GM18507 (cell line): Measurements from ENCODE around the gene PLCB4.

Experiments used
- DNase-seq: peaks from one replicate; pipeline ENCODE4 v3.0.0; 2011; ENCODE audit warnings: low read depth; ENCODE audit not compliant: insufficient read length; ENCODE audit errors: extremely low spot score
- FAIRE-seq: peaks from 2 replicates; lab custom pipeline; 2011; peaks lifted over from hg19 to GRCh38; lab: Jason Lieb, UNC

Gene PLCB4

DNA sequence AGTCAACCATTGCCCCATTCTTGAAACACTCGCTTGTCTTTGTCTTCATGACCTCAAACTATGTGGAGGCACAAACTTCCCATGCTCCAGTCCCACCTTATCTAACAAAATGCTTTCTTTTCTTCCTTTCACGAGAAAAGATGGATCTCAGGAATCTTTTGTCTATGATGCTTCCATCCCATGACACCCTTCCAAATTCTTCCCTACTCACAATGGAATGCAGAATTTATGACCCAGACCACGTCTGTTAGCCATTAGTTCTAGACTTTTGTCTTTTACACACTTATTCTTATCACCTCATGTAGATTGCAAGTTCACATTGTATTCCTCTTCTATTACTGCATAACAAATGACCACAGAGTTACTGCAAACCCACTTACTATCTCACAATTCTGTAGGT lies 421.3 kb downstream of the PLCB4 start:
- DNase-seq (no peak), FAIRE-seq (no peak)

DNA sequence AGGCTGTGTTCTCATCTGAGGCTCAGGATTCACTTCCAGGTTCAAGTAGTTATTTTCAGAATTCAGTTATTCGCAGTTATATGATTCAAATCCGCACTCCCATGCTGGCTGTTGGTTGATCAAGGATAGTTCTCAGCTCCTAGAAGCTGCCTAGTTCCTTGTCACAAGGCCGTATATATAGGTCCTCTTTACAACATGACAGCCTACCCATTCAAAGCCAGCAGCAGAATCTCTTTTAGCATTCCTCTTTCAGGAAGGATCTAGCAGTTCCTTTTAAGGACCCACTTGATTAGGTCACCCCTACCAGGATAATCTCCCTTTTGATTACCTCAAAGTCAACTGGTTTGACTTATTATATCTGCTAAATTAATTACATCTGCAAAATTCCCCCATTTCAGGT lies 421.7 kb downstream of the PLCB4 start:
- DNase-seq (no peak), FAIRE-seq (no peak)

DNA sequence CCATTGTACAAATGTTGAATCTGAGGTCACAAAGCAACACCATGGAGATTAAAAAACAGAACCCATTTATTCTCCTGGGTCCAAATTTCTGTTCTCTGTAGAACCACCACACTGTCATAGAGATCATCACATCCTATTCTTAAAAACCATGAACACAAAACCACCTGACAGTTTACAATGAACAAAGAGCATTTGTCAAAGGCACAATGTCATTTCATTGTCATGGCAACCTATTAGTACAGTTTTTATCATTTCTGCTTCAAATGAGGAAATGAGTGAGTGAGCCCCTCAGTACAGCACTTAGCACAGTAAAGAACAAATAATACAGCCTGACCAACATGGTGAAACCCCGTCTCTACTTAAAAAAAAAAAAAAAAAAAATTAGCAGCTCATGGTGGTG lies 422.4 kb downstream of the PLCB4 start:
- no peak for DNase-seq
- FAIRE-seq: no peak

DNA sequence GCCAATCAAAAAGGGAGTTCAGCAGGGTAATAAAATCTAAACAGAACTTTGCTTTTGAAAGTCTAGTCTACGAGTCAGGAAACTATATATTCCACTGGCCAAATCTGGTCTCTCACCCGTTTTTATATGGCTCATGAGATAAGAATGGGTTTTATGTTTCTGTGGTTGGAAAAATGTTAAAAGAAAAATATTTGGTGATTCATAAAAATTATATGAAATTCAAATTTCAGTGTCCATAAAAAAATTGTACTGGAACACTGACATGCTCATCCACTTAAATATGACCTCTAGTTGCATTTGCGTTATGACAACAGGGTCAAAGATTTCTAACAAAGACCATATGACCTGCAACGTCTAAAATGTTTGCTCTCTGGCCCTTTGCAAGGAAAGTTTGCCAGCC lies 423.2 kb downstream of the PLCB4 start:
- FAIRE-seq: no peak
- DNase-seq: no peak

DNA sequence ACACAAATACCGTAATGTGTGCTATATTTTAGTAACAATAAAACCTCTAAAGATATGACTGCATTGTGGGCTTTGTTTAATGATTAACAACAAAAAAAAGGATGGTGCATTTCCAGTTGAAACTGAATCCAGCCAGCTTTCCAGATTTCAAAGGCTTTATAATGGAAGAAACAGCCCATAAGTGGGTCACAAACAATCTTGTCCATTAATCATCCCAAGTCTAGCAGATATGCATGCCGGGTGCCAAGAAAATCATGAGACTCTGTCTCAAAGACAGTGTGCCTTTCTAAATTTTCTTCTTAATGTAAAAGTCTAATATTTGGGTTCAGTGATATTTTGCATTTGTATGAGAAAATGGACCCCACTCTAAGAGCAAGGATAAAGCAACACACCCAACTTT lies 424.9 kb downstream of the PLCB4 start:
- DNase-seq: no peak

DNA sequence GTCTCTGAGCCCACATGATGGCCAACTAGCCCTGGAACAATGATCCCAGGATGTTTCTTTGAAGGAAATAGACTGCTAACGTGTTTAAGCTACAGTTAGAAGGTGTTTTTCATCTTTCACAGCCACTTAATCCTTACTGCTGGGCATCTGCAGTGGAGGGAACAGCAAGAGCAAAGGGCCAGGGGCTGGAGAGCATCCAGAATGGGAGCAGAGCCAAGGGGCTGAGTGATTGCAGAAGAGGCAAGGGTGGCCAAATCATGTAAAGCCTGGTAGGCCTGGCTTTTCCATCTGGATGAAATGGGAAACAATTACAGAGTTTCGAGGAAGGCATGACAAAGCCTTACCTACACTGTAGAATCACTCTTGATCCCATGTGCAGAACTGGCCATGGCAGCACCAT lies 426.8 kb downstream of the PLCB4 start:
- FAIRE-seq (no peak), DNase-seq (no peak)

More for the DNA sequence above, 424.9 kb downstream of the PLCB4 start:
- no peak for FAIRE-seq

DNA sequence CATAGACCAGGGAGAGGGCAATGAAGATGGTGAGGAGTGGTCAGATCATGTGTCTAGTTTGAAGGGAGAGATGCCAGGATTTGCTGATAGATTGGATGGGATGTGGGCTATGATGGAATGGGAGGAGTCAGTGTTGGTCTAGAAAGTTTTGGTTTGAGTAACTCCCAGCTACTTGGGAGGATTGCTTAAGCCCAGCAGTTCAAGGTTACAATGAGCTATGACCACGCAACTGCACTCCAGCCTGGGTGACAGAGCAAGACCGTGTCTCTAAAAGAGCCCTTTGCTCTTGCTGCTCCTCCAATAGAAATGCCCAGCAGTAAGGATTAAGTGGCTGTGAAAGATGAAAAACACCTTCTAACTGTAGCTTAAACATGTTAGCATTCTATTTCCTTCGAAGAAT lies 427.3 kb downstream of the PLCB4 start:
- FAIRE-seq: no peak

DNA sequence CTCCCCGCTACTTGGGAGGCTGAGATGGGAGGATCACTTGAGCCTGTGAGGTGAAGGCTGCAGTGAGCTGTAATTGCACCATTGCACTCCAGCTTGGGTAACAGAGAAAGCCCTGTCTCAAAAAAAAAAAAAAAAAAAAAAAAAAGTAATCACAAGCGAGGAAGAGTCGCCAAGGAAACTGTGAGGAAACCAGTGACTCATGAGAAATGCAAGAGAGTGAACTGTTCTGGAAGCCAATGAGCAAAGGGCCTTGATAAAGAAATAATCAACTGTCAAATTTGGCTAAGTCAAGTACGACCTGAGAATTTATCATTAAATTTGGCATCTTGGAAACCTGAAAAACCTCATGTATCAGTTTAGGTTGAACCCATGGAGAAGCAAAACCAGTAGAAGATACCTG lies 429.4 kb downstream of the PLCB4 start:
- no peak for FAIRE-seq
- no peak for DNase-seq

More for the DNA sequence above, 427.3 kb downstream of the PLCB4 start:
- DNase-seq: no peak

DNA sequence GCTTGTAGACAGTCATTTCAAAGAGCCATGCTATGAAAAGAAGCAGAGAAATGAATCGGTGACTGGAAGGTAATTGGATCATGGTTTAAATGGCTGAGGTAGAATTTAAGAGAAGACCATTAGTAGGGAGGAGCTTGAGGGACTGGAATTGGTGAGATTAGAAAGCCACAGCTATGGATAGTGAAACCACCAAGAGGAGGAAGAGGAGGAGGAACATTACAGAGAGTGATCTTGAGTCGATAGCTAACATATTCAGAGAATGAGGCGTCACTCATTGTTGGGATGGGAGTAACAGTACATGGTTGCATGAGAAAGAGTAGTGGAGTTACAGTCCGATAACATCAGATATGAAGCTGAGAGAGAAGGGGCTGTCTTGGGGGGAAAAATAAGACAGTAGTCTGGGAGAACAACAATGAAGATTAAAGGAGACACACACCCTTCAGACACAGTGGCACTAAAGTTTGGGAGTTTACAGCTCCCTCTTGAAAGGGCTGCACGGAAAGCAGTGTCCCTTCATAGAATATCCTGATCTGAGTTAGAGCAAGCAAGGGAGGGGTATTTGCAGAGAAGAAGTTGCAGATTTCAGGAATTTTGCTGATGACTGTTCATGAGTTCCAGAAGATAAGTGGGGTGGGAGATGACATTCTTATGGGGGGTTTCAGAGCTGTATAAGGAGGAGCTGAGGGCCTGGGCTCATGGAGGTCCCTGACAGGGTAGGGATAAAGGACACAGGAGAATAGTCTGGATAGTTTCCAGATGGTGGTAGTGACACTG lies 430.4 kb downstream of the PLCB4 start:
- FAIRE-seq (no peak), DNase-seq (no peak)

DNA sequence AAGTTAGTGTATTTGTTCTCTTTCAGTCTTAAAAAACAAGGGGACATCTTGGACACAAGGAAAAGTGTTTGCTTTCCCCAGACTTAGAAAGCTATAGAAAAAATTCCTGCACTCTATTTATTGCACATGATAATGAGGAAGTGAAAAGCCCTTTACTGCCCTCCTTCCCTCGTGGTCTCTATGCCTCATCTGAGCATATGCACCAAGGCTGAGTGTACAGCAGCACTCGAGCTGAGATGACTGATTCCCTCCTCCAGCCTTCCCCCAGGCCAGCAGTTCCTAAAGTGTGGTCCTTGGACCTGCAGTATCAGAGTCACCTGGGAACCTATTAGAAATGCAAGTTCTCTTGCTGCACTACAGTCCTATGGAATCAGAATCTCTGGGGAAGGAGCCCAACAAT lies 431.2 kb downstream of the PLCB4 start:
- DNase-seq (no peak), FAIRE-seq (no peak)

DNA sequence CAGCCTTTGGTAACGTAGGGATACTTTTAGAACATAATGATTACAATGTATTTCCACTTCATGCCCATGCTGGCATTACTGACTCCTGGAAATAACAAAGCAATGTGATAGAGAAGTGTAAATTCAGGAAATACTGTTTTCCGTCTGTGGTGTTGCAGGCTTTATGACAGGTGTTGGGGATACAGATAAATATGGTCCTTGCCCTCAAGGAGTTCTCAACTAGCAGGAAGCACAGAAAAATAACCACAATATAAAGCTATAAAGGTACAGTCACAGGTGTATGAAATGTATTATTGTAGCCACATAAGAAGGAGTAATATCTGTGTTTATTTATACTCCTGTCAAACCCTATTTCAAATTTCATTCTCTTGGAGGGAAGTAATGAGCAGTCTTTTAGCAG lies 432.6 kb downstream of the PLCB4 start:
- no peak for DNase-seq
- FAIRE-seq: no peak

DNA sequence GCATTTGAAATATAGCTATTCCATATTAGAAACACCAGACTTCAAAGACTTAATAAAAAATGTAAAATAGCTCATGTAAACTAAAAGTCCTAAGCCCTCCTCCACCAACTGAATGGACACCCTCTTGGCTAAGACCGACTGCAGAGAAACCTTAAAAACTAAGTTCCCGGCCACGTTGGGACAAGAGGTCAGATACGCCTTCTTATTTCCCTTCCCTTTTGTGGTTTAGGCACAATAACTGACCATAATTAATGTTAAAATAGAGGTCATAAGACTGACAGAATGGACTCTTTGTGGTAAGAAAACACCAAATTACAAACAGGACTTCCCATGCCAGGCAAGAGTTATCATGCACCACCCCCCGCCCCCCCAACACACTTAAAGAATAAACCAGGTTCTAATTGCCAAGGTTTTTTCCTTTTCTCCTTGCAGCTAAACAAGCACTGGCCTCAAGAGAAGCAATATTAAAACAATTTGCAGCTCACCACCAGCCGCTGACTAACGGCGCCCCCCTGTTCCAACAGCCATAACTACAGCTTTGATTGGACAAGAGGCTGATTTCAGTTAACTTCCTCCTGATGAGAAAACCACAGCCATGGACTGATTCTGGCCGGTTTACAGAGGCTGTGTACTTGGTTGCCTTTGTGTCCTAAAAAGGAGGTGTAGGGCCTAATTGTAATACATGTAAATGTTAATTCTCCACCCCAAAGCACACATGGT lies 434.8 kb downstream of the PLCB4 start:
- peak; percentile 26 for FAIRE-seq

DNA sequence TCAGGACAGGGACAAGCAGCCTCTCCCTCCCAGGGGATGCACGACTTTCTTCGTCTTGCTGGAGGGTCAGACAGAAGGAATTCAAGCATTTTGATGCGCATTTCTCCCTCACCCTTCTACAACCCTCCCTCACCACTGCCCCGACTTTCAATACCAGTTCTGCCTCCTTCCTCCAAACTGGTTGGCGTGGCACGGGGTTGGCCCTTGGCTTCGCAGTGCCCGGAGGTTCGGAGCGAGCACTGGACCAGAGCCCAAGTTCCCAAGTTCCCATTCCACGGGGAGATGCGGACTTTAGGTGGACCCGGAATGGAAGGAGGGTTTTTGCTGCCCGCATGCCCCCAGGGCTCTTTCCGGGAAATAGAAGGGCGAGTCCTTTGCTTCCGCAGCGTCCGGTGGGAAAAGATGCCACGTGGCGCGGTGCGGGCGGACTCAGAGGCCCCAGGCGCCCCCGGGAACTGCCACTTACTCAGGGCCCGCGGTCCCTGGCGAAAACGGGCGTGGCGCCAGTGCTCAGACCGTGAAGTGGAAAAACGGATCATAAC lies 437.5 kb downstream of the PLCB4 start:
- FAIRE-seq (no peak), DNase-seq (no peak)

More for the DNA sequence above, 434.8 kb downstream of the PLCB4 start:
- DNase-seq: no peak

DNA sequence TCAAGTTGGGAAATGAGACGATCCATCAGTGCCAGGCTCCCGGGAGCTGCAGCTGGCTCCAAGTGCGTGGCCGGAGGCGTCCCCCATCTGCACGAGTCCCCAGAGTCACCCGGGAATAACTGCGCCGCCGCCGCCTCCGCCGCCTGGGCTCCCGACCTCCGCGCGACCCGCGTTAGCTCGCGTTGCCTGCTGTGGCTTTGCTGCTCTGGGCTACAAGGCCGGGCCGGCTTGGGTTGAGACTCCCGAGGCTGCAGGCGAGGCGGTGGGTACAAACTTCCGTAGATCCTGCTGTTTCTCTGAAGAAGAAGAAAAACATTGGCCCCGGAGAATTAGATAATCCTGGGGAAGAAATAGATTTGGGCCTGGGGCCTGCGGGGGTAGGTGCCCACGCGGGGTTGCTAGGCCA lies 438.1 kb downstream of the PLCB4 start:
- DNase-seq: no peak

DNA sequence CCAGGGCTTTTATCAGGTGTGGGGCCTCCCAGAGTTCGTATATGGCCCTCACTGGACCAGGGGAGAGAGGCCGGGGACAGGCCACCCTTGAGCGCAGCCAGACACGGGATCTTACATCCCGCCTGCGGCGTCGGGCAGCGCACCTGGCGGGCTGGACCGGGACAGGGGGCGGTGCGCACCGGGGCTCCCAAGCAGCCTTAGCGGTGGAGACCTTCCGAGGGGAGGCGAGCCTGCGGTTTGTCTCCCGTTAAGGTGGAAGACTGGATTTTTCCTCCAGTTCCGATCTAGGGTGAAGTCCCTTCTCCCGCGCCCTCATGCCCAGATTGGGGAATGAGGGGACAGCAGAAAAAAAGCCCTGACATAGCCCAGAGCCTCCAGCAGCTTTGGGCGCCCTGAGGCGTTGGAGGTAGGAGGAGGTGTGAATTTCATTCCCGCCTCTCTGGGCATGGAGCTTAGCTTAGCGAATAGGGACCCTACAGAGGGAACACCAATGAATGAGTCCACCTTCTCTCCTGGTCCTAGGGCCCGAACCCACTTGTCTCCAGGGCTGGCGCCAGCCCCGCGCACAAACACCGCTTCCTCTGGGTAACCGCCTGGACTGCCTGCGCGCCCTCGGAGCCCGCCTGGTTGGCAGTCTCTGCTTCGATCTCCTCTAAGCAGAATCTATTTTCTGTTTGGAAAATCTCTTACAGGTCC lies 438.8 kb downstream of the PLCB4 start:
- DNase-seq (no peak), FAIRE-seq (no peak)

More for the DNA sequence above, 438.1 kb downstream of the PLCB4 start:
- no peak for FAIRE-seq

DNA sequence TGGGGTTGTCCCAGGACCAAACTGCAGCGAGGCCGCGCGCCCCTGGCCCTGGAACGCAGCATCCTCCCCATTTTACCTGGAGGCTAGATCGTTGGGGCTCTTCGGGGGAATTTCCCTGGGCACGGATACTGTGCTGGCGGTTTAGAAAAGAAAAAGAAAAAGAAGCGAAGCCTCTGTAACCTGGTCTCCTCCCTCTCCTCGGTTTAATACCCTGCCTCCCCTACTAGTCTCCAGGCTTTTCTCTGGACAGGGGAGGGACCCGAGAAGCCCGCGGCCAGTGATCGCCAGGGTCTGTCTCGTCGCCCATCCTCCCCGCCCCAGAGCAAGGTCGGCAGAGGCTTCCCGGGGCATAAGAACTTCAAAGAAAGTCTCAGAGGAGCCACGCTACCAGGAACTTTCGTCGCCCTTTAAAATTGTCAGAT lies 439.4 kb downstream of the PLCB4 start:
- DNase-seq: no peak
- FAIRE-seq: no peak

DNA sequence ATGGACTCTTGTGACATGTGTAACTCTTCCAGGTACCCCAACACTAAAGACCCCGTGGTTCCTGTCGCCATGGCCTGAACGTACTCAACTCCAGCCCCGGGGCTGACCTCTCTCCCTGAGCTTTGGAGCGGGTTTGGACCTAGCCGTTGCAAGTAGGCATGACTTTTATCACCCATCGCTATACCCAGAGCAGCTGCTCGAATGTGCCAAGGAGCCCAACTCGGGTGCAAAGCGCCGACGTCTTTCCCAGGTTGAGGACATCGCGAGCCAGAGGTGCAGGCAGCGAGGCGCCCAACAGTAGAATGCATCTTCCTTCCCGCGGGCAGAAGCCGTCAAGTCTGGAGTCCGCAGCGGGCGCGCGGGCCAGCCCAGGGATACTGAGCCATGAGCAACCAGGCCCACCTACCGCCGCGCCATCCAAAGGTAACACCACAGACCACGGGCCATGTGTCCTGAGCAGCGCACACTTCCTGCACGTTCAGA lies 439.9 kb downstream of the PLCB4 start:
- no peak for FAIRE-seq
- no peak for DNase-seq

DNA sequence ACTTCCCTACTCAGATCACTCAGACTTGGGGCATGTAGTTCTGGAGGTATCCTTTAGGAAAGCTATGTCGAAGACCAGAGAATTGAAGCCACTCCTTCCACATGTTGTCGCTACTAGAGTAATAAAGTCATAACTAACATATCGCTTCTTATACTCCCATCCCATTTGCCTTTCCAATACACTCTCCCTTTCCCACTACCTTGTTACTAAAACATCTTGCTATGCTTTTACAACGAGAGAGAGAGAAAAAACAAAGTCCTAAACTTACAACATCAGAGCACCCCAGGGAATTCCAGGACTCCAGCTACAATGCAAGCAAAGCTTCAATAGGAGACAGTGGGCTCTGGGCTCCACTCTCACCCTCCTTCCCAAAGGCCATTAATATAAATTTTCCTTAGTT lies 440.4 kb downstream of the PLCB4 start:
- DNase-seq (no peak), FAIRE-seq (no peak)

DNA sequence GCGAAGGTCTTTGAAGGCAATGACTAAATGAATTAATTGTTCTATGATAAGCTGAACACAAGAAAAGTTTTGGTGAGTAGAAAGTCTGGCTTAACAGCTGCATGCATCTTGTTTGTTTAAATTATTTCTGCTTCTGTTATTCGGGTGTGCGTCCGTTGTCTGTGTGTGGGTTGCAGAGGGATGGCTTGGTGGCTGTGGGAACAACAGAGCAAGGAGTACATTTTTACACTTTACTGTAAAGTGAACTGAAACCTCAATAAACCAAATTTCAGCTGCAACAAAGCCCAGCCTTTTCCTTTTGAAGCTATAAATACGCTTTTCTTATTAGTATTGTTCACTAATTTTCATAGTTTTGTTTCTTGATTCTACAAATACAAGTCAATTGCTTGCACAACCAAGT lies 442.0 kb downstream of the PLCB4 start:
- FAIRE-seq (no peak), DNase-seq (no peak)

DNA sequence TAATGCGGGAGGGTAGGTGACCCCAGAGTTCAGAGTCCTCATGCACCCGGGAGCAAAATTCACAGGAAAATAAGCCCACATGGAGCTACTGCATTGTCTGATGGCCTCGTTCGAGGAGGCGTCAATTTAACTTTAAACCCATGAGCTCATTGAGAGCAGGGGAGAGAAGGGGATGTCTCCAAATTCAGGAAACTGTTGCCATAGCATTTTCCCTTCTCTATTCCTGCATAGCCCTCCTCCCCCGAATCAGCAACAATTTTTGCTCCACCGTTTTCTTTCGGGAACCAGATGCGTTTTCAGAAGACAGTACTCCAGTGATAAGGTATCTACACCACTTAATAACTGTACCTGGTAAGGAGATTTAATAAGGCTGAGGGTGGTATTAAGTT lies 445.2 kb downstream of the PLCB4 start:
- FAIRE-seq (no peak), DNase-seq (no peak)
